SK-N-SH treated with all-trans-retinoic acid at 6 μM for 48 hours (cell line): Measurements from ENCODE around the gene FNDC3B.

Experiments used
- BACH2 ChIP-seq: fragments of 250-450 bp; sonication (Bioruptor Pico); IDR thresholded peaks from 2 replicates; pipeline ENCODE4 v1.9.0; 2021; ENCODE audit warnings: mild to moderate bottlenecking, borderline replicate concordance
- CREB5 ChIP-seq: fragments of 250-450 bp; sonication (Bioruptor Pico); IDR thresholded peaks from 2 replicates; pipeline ENCODE4 v1.5.1; 2020; ENCODE audit warnings: low read depth, mild to moderate bottlenecking, moderate library complexity
- OSR1 ChIP-seq: fragments of 250-450 bp; sonication (Bioruptor Pico); IDR thresholded peaks from 2 replicates; pipeline ENCODE4 v1.8.0; 2022; ENCODE audit warnings: moderate library complexity, mild to moderate bottlenecking, inconsistent platforms
- PATZ1 ChIP-seq: fragments of 250-450 bp; sonication (Bioruptor Pico); IDR thresholded peaks from 2 replicates; pipeline ENCODE4 v1.8.0; 2020; ENCODE audit warnings: mild to moderate bottlenecking, moderate library complexity, borderline replicate concordance
- TOX ChIP-seq: fragments of 250-450 bp; sonication (Bioruptor Pico); IDR thresholded peaks from 2 replicates; pipeline ENCODE4 v1.8.0; 2021; ENCODE audit warnings: mild to moderate bottlenecking, moderate library complexity, borderline replicate concordance
- ZC3H10 ChIP-seq: fragments of 250-450 bp; sonication (Bioruptor Pico); IDR thresholded peaks from 2 replicates; pipeline ENCODE4 v1.5.1; 2021; ENCODE audit warnings: mild to moderate bottlenecking, moderate library complexity
- ZNF565 ChIP-seq: fragments of 450-650 bp; formaldehyde crosslinking; conservative IDR thresholded peaks from 2 replicates; pipeline ENCODE4 v1.5.0; 2020; ENCODE audit warnings: low read depth, mild to moderate bottlenecking, moderate library complexity
- ZNF8 ChIP-seq: fragments of 450-650 bp; formaldehyde crosslinking; IDR thresholded peaks from 2 replicates; pipeline ENCODE4 v1.5.0; 2020; ENCODE audit warnings: mild to moderate bottlenecking, moderate library complexity

- TF ChIP-seq OSR1 (no peak), ZNF565 (no peak), ZC3H10 (CRISPR knock-in tag) (no peak), CREB5 (no peak), BACH2 (no peak), ZNF8 (CRISPR knock-in tag) (no peak), TOX (CRISPR knock-in tag) (no peak), PATZ1 (CRISPR knock-in tag) (no peak)
These were observed 32.4 kb upstream of the FNDC3B start for GRCh38 chr3:172007065-172007370.
